Stimulated activated CD8-positive, alpha-beta memory T cell treated with anti-CD3 and anti-CD28 coated beads, Interleukin-15, amount 100 ng/mL, for 1 hour (primary cell): ENCODE measurements around the gene AGK.
"Not testable (repeated sequence)": the region's sequence is repeated elsewhere in the genome, so short reads cannot be mapped to it uniquely, and the experiment has no call there.

Experiments
- DNase-seq: peaks from one replicate; pipeline ENCODE4 v3.0.0-alpha.2; 2020; ENCODE audit warnings: low read depth

The AGK gene

DNA sequence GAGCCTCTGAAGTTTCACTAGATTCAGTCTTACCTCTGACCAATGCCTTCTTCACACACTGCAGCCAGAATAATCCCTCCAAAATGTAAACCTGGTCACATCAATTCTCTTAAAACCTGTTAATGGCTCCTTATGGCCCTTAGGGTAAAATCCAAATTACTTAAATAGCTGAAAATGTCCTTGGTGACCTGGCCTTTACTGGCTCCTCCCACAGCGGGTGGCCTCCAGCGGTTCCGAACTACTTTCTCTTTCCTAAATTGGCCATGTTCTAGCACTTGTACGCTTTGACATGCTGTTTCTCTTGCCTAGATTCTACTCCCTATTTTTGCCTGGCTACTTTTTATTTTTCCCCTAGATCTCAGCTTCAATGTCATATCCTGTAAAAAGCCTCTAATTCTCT lies 36.1 kb downstream of the AGK start:
- DNase-seq: no peak

DNA sequence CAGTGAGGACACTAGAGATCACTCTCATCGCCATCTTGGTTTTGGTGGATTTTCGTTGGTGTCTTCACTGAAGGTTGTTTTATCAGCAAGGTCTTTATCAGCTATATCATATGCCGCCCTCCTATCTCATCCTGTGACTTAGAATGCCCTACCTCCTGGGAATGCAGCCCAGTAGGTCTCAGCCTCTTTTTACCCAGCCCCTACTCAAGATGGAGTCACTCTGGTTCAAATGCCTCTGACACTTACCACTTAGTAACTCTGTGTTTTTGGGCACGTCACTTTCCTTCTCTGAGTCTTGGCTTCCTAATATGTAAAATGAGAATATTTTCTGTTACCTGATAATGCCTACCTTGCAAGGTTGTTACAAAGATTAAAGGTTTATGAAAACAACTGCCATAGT lies 37.7 kb downstream of the AGK start:
- no peak for DNase-seq

GRCh38 chr7:141590071-141590470 lies 38.9 kb downstream of the AGK start:
- no peak for DNase-seq

GRCh38 chr7:141590666-141591065 lies 39.5 kb downstream of the AGK start:
- no peak for DNase-seq

GRCh38 chr7:141593134-141593533 lies 41.9 kb downstream of the AGK start:
- DNase-seq: no peak

DNA sequence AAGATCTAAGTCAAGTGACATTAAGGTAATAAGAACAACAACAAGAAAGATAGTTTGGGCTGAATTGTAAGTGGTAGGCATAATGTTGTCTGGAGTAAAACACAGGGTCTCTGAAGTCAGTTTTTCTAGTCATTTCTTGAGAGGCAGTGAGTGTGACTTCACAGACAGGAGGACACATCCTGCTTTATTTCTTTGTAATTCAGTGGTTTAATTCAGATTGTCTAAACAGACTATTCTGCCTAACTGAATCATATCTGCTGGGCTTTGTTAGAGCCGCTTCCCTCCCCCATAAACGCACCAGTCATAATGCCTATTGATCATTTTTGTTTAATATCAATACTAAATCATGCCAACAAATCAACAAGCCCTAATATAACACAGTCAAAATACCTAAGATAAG lies 46.8 kb downstream of the AGK start:
- DNase-seq: no peak

GRCh38 chr7:141598408-141598807 lies 47.2 kb downstream of the AGK start:
- no peak for DNase-seq

- DNase-seq: no peak
Measured at GRCh38 chr7:141600168-141601006, 49.2 kb downstream of the AGK start.

DNA sequence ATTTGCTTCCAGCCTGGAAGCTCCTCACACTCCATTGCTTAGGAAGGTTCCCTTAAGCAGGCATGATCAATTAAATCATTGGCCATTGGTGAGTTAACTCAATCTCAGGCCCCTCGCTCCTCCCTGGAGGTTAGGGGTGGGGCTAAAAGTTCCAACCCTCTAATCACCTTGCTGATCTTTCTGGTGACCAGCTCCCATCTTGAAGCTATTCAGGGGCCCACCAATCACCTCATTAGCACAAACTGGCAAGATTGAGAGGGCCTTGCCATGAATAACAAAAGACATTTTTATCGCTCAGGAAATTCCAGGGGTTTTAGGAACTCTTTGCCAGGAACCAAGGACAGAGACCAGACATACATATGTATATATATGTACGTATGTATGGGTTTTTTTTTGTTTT lies 58.4 kb downstream of the AGK start:
- DNase-seq: no peak

DNA sequence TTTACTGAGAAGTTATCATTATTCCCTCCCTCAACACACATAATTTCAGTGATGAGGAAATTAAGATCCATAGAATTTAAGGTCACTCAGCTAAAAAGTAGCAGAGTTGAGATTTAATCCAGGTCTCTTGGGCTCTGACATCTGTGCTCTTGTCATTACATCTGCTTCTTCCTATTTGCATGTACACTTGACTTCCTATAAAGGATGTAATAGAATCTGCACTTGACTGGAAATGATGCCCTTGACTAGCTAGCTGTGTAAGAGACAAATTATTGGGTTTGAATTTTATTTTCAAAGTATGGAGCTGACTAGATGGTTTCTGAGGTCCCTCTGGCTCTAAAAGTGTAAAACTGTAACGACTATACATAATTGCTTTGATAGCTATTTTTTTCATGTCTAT lies 59.5 kb downstream of the AGK start:
- DNase-seq: no peak

GRCh38 chr7:141612861-141613260 lies 61.7 kb downstream of the AGK start:
- no peak for DNase-seq

DNA sequence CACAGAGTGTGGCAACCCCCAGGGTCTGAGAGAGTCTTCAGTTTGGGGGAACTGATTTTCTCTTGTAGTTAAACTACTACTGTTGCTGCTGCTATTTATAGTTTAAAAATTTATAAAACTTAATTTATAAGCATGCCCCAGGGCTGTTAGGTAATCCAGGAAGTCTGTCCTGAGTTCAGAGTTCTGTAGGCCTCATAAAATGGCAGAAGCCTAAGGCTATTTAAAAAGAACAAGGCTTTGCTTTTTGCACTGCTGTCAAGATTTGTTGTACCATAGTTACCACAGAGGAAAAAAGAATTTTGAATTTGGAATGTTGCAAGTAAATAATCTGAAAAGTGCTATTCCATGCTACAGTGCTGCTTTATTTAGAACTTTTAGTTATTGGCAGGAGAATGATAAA lies 66.1 kb downstream of the AGK start:
- DNase-seq: no peak

DNA sequence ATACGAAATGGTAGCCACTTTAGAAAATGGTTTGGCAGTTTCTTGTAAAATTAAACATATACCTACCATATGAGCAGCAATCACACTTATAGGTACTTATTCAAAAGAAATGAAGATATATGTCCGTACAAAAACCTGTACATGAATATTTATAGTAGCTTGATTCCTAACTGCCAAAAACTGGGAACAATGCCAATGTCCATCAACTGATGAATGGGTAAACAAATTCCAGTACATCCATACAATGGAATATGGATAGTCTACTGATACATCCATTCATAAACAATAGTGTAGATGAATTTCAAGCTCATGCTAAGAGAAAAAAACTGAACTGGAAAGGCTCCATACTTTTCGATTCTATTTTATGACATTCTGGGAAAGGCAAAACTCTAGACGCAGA lies 68.5 kb downstream of the AGK start:
- no peak for DNase-seq

DNA sequence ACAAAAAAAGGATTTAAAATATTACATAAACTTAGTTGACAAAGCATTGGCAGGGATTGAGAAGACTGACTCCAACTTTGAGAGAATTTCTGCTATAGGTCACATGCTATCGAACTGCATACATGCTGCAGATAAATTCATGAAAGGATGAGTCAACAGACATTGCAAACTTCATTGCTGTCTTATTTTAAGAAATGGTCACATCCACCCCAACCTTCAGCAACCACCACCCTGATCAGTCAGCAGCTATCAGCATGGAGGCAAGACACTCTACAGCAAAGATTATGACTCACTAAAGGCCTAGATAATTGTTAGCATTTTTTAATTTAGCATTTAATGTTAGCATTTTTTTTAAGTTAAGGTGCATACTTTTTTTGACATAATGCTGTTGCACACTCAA lies 73.6 kb downstream of the AGK start:
- no peak for DNase-seq

GRCh38 chr7:141630621-141631020 lies 79.4 kb downstream of the AGK start:
- no peak for DNase-seq

DNA sequence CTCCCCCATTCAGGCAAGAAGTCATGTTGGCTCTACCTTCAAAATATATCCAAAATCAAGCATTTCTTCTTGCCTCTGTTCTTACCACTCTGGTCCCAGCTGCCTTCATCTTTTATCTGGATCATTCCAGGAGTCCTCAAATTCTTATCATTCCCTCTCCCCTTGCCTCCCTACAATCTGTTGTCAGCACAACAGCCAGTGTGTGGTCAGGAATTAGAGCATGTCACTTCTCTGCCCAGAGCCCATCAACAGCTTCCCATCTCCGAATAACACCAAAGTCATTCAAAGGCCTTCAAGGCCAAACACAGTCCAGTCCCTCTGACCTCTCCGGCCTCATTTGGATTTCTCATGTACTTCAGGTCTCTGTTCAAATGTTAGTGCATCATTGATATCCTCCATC lies 80.3 kb downstream of the AGK start:
- no peak for DNase-seq

GRCh38 chr7:141634065-141634464 lies 82.9 kb downstream of the AGK start:
- no peak for DNase-seq

DNA sequence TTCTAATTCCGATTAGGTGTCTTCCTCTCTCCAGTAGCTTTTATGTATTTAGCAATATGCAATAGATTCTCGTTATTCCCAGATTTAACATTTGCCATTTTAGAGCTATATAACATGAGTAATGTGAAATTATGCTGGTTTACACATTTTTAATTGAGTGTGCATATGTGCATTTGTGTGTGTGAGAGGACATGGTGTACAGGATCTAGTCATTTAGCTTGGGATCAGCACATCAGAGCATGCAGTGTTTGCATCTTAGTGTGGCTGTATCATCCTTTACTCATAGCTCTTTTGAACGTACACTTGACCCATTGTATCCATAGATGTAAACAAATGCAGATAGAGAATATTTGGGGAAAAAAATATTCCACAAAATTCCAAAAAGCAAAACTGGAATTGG lies 84.8 kb downstream of the AGK start:
- DNase-seq: no peak

DNA sequence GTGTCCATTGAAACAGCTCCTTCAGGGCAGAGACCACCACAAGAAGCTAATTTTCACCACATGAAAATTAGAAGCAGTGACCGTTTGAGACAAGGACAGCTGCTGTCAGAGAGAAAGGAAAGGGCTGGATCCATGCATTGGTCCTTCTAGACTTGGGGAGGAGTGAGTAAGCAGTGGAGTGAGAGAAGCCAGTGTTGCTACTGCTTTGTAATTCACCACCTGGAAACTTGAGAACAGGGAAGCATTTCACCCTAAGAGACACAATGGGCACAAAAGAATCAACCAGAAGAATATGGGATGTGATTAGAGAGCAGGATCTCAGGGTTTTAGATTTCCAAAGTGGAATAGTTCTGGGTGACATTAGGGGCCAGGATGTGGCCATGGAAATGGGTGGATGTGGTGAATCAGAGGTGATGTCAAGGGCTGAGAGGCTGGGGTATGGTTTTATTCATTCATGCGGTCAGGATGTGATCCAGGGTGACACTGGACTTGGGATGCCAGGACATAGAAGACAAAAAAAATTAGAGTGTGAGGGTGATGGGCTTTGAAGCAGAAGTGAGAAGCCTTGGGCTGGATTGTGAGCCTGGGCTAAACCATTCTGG lies 89.1 kb downstream of the AGK start:
- DNase-seq: no peak

GRCh38 chr7:141641876-141642275 lies 90.7 kb downstream of the AGK start:
- DNase-seq: no peak

DNA sequence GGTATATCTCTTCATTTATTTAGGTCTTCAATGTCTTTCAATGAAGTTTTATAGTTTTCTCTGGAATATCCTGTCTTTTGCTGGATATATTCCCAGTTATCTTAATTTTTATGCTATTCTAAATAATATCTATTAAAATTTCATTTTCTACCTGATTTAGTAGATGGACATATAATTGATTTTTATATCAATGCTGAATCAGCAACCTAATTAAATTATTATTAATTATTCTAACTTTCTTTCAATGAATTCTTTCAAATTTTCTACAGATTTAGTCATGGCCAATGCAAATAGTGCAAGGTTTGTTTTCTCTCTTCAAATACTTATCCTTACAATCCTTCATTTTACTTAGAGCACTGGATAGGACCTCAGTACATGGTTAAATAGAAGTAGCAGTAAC lies 94.0 kb downstream of the AGK start:
- DNase-seq: no peak

- no peak for DNase-seq
Measured at GRCh38 chr7:141646826-141647480, 95.7 kb downstream of the AGK start.

GRCh38 chr7:141647701-141648100 lies 96.5 kb downstream of the AGK start:
- not testable (repeated sequence) for DNase-seq
